ENCODE measurements around the gene NFE2L3. TPM values are rescaled to one million over a fixed set of nuclear protein-coding genes. Genes with fewer than 3 reads are reported as not detected.
"Not testable (repeated sequence)": the region's sequence is repeated elsewhere in the genome, so short reads cannot be mapped to it uniquely, and the experiment has no call there.

The NFE2L3 gene
- total RNA-seq, 2 experiments from 2014 or later, result 9.7 to 10.4 TPM

- Mint-ChIP-seq H3K27ac (no peak overlapping the region), H3K27me3 (ENCODE audit: low read depth) (no peaks in the 10 kb centered on the region), H3K36me3 (ENCODE audit: low read depth) (peaks cover 36% of the 10 kb centered on the region), H3K9me3 (ENCODE audit: insufficient read depth) (no peaks in the 10 kb centered on the region), H3K4me3 (no peak overlapping the region), H3K4me1 (ENCODE audit: low read depth) (peaks cover 47% of the 10 kb centered on the region)
- ChIA-PET POLR2A (interaction anchor here (1.0 to 1.7 kb wide), 3 partner anchors 14 to 22 kb away, joined by 4 to 5 read pairs (median 4); no protein-coding TSS in a partner anchor), CTCF (interaction anchor here (1.6 to 3.1 kb wide), 3 partner anchors 80 to 92 kb away, joined by 3 to 11 read pairs (median 10); no protein-coding TSS in a partner anchor)
- DNase-seq (no peak), ATAC-seq (no peak)
These were observed 18.7 kb downstream of the NFE2L3 start for GRCh38 chr7:26170663-26171062.

- H3K36me3 Mint-ChIP-seq (ENCODE audit: low read depth), result peaks cover 36% of the 10 kb centered on the region
- no peak overlapping the region for H3K27ac Mint-ChIP-seq
- no peak overlapping the region for H3K4me3 Mint-ChIP-seq
- DNase-seq (no peak), ATAC-seq (no peak)
- POLR2A ChIA-PET, result interaction anchor here (0.8 to 1.4 kb wide), 4 partner anchors 9 to 14 kb away, joined by 3 to 5 read pairs (median 3); no protein-coding TSS in a partner anchor
- H3K9me3 Mint-ChIP-seq (ENCODE audit: insufficient read depth), result no peaks in the 10 kb centered on the region
- H3K4me1 Mint-ChIP-seq (ENCODE audit: low read depth), result peaks cover 41% of the 10 kb centered on the region
- CTCF ChIA-PET, result interaction anchor here (0.7 to 3.1 kb wide), 7 partner anchors 10 to 279 kb away, joined by 3 to 10 read pairs (median 4); no protein-coding TSS in a partner anchor
- H3K27me3 Mint-ChIP-seq (ENCODE audit: low read depth), result no peaks in the 10 kb centered on the region
These were observed 19.6 kb downstream of the NFE2L3 start for GRCh38 chr7:26171601-26172000.

GRCh38 chr7:26172048-26172447 is 20.1 kb downstream of the NFE2L3 start:
- ChIA-PET CTCF (interaction anchor here (0.8 to 3.1 kb wide), 6 partner anchors 17 to 279 kb away, joined by 3 to 10 read pairs (median 5); no protein-coding TSS in a partner anchor), POLR2A (interaction anchor here (0.8 to 1.4 kb wide), 4 partner anchors 8 to 14 kb away, joined by 3 to 5 read pairs (median 3); no protein-coding TSS in a partner anchor)
- Mint-ChIP-seq H3K4me3 (no peak overlapping the region), H3K27me3 (ENCODE audit: low read depth) (no peaks in the 10 kb centered on the region), H3K4me1 (ENCODE audit: low read depth) (peaks cover 36% of the 10 kb centered on the region), H3K27ac (no peak overlapping the region), H3K36me3 (ENCODE audit: low read depth) (peaks cover 36% of the 10 kb centered on the region), H3K9me3 (ENCODE audit: insufficient read depth) (no peaks in the 10 kb centered on the region)
- no peak for ATAC-seq
- no peak for DNase-seq

- H3K27ac Mint-ChIP-seq, POLR2A ChIA-PET, DNase-seq: not testable (repeated sequence)
These were observed 23.9 kb downstream of the NFE2L3 start for GRCh38 chr7:26175903-26176302.

GRCh38 chr7:26176696-26177095 is 24.7 kb downstream of the NFE2L3 start:
- H3K27ac Mint-ChIP-seq; H3K4me3 Mint-ChIP-seq; ATAC-seq; CTCF ChIA-PET; POLR2A ChIA-PET; H3K9me3 Mint-ChIP-seq (ENCODE audit: insufficient read depth); H3K27me3 Mint-ChIP-seq (ENCODE audit: low read depth); DNase-seq: not testable (repeated sequence)
- Mint-ChIP-seq H3K4me1 (ENCODE audit: low read depth) (peaks cover 13% of the 10 kb centered on the region), H3K36me3 (ENCODE audit: low read depth) (peaks cover 34% of the 10 kb centered on the region)

More at GRCh38 chr7:26175903-26176302, 23.9 kb downstream of the NFE2L3 start:
- H3K4me3 Mint-ChIP-seq; H3K27me3 Mint-ChIP-seq (ENCODE audit: low read depth); CTCF ChIA-PET; ATAC-seq; H3K9me3 Mint-ChIP-seq (ENCODE audit: insufficient read depth): not testable (repeated sequence)
- peaks cover 38% of the 10 kb centered on the region for H3K36me3 Mint-ChIP-seq (ENCODE audit: low read depth)
- H3K4me1 Mint-ChIP-seq (ENCODE audit: low read depth), result peaks cover 12% of the 10 kb centered on the region

- ATAC-seq; POLR2A ChIA-PET; DNase-seq; H3K27ac Mint-ChIP-seq; H3K4me3 Mint-ChIP-seq; H3K9me3 Mint-ChIP-seq (ENCODE audit: insufficient read depth); CTCF ChIA-PET; H3K27me3 Mint-ChIP-seq (ENCODE audit: low read depth): not testable (repeated sequence)
- peaks cover 16% of the 10 kb centered on the region for H3K4me1 Mint-ChIP-seq (ENCODE audit: low read depth)
- H3K36me3 Mint-ChIP-seq (ENCODE audit: low read depth), result peaks cover 31% of the 10 kb centered on the region
These were observed 25.3 kb downstream of the NFE2L3 start for GRCh38 chr7:26177269-26177668.

GRCh38 chr7:26178272-26178960 is 26.4 kb downstream of the NFE2L3 start:
- Mint-ChIP-seq H3K27me3 (ENCODE audit: low read depth) (no peaks in the 10 kb centered on the region), H3K4me1 (ENCODE audit: low read depth) (peaks cover 16% of the 10 kb centered on the region), H3K27ac (peak overlapping the region; percentile 63), H3K4me3 (no peak overlapping the region), H3K36me3 (ENCODE audit: low read depth) (peaks cover 25% of the 10 kb centered on the region), H3K9me3 (ENCODE audit: insufficient read depth) (no peaks in the 10 kb centered on the region)
- POLR2A ChIA-PET, result interaction anchor here (1.3 kb wide), 1 partner anchor 19 kb away, joined by 3 read pairs; no protein-coding TSS in a partner anchor
- DNase-seq (no peak), ATAC-seq (peak; percentile 16)
- CTCF ChIA-PET, result interaction anchor here (0.7 to 1.5 kb wide), 3 partner anchors 19 to 99 kb away, joined by 3 to 4 read pairs (median 4); no protein-coding TSS in a partner anchor

GRCh38 chr7:26179422-26179821 is 27.4 kb downstream of the NFE2L3 start:
- H3K36me3 Mint-ChIP-seq (ENCODE audit: low read depth), result peaks cover 26% of the 10 kb centered on the region
- no peak overlapping the region for H3K27ac Mint-ChIP-seq
- H3K4me3 Mint-ChIP-seq, result no peak overlapping the region
- peak; percentile 8 for ATAC-seq
- no peak for DNase-seq
- no peaks in the 10 kb centered on the region for H3K9me3 Mint-ChIP-seq (ENCODE audit: insufficient read depth)
- POLR2A ChIA-PET, result interaction anchor here (1.1 to 6.0 kb wide), 7 partner anchors 14 to 88 kb away, joined by 3 to 39 read pairs (median 7); partner anchors contain the start of gene NFE2L3
- peaks cover 10% of the 10 kb centered on the region for H3K4me1 Mint-ChIP-seq (ENCODE audit: low read depth)
- CTCF ChIA-PET, result interaction anchor here (0.6 to 2.2 kb wide), 6 partner anchors 13 to 100 kb away, joined by 3 to 9 read pairs (median 4); no protein-coding TSS in a partner anchor
- no peaks in the 10 kb centered on the region for H3K27me3 Mint-ChIP-seq (ENCODE audit: low read depth)

- Mint-ChIP-seq H3K4me1 (ENCODE audit: low read depth) (peaks cover 9% of the 10 kb centered on the region), H3K27me3 (ENCODE audit: low read depth) (no peaks in the 10 kb centered on the region), H3K4me3 (no peak overlapping the region), H3K36me3 (ENCODE audit: low read depth) (peaks cover 31% of the 10 kb centered on the region), H3K27ac (peak overlapping the region; percentile 52), H3K9me3 (ENCODE audit: insufficient read depth) (no peaks in the 10 kb centered on the region)
- DNase-seq, result no peak
- ChIA-PET CTCF (interaction anchor here (0.8 to 4.5 kb wide), 6 partner anchors 17 to 287 kb away, joined by 3 to 37 read pairs (median 4); no protein-coding TSS in a partner anchor), POLR2A (interaction anchor here (1.1 to 6.0 kb wide), 10 partner anchors 8 to 89 kb away, joined by 3 to 39 read pairs (median 6); partner anchors contain the start of gene NFE2L3)
- peak; percentile 4 for ATAC-seq
These were observed 28.0 kb downstream of the NFE2L3 start for GRCh38 chr7:26179826-26180497.

- Mint-ChIP-seq H3K4me3 (no peak overlapping the region), H3K27me3 (ENCODE audit: low read depth) (no peaks in the 10 kb centered on the region), H3K4me1 (ENCODE audit: low read depth) (peaks cover 17% of the 10 kb centered on the region), H3K27ac (no peak overlapping the region), H3K36me3 (ENCODE audit: low read depth) (peaks cover 39% of the 10 kb centered on the region), H3K9me3 (ENCODE audit: insufficient read depth) (no peaks in the 10 kb centered on the region)
- DNase-seq (no peak), ATAC-seq (no peak)
- CTCF ChIA-PET, result interaction anchor here (1.4 to 4.5 kb wide), 4 partner anchors 90 to 288 kb away, joined by 3 to 37 read pairs (median 8); no protein-coding TSS in a partner anchor
- POLR2A ChIA-PET, result interaction anchor here (1.1 to 6.0 kb wide), 8 partner anchors 8 to 90 kb away, joined by 3 to 39 read pairs (median 6); partner anchors contain the start of gene NFE2L3
These were observed 28.8 kb downstream of the NFE2L3 start for GRCh38 chr7:26180792-26181198.

- Mint-ChIP-seq H3K36me3 (ENCODE audit: low read depth) (peaks cover 45% of the 10 kb centered on the region), H3K9me3 (ENCODE audit: insufficient read depth) (no peaks in the 10 kb centered on the region), H3K27me3 (ENCODE audit: low read depth) (no peaks in the 10 kb centered on the region), H3K4me1 (ENCODE audit: low read depth) (peaks cover 24% of the 10 kb centered on the region), H3K27ac (peak overlapping the region; percentile 60), H3K4me3 (no peak overlapping the region)
- ATAC-seq (no peak), DNase-seq (no peak)
- ChIA-PET POLR2A (interaction anchor here (6.0 kb wide), 1 partner anchor 11 kb away, joined by 39 read pairs; no protein-coding TSS in a partner anchor), CTCF (interaction anchor here (0.6 to 4.5 kb wide), 7 partner anchors 10 to 289 kb away, joined by 3 to 37 read pairs (median 6); no protein-coding TSS in a partner anchor)
These were observed 29.7 kb downstream of the NFE2L3 start for GRCh38 chr7:26181474-26182227.
